Spleen (tissue), 7 donors: ENCODE data around the gene STS.

ENCODE experiments used
- CTCF ChIP-seq, 11 experiments: fragments of 200-600 bp in 7 of 11; fragments of 450-650 bp in 4 of 11; sonication (generic) in 4 of 11; IDR thresholded peaks in 8 of 11; conservative IDR thresholded peaks in 3 of 11; 1 replicate in 7 of 11; 2 replicates in 4 of 11; pipeline versions ENCODE4 v1.4.0 to v1.8.0; 2016 to 2021; ENCODE audit warnings: antibody characterized with exemption in 11 of 11, inconsistent platforms in 4 of 11, mild to moderate bottlenecking in 1 of 11
- POLR2A ChIP-seq, 3 donors: fragments of 450-650 bp; IDR thresholded peaks; one replicate each; pipeline ENCODE4 v1.5.1; 2017; ENCODE audit warnings: antibody characterized with exemption in 3 of 3, mild to moderate bottlenecking in 1 of 3
- POLR2AphosphoS5 ChIP-seq, 3 donors: sonication (generic); formaldehyde crosslinking; IDR thresholded peaks; one replicate each; pipeline ENCODE4 v1.5.1; 2017; ENCODE audit warnings: antibody characterized with exemption in 3 of 3
- donor health status: DM: no; HTN: no; CAD: no; lungs with moderate emphysema.
- donor health status: DM: no; HTN: no; CAD: no.
- donor health status: DM: no; HTN: no; CAD: no.

- TF ChIP-seq POLR2A (IDR thresholded peaks at IDR 0.05): no peak
- TF ChIP-seq CTCF (IDR thresholded peaks at IDR 0.05 in 8 of 11, conservative IDR thresholded peaks at IDR 0.05 in 3 of 11): no peak
- TF ChIP-seq POLR2AphosphoS5 (IDR thresholded peaks at IDR 0.05): no peak
These were observed 20.5 kb upstream of the STS start for GRCh38 chrX:7127056-7127455.
